HepG2 (cell line): ENCODE data around the gene ZNF23. TPM values are rescaled to one million over a fixed set of nuclear protein-coding genes. Genes with fewer than 3 reads are reported as not detected.

Source experiments
- ATAC-seq: fragments of 200-7000 bp; cut with Tn5 transposase; 3 replicates; pipeline ENCODE4 v1.9.1; 2020; ENCODE audit warnings: mild to moderate bottlenecking, moderate library complexity
- BruUV-seq: library from RNA; stranded (reverse); fragments of 400-500 nt; replicated peaks from 2 replicates; lab custom pipeline; 2021; lab: Mats Ljungman, UMichigan
- CTCF ChIA-PET: fragments of 300-600 bp; formaldehyde crosslinking; extraction: SDS; loops from one replicate; lab custom pipeline; 2021; ENCODE audit warnings: low total read pairs, inconsistent platforms, low intra/inter-chr PET ratio; lab: Yijun Ruan, JAX
- POLR2A ChIA-PET: fragments of 350-600 bp; sonication (Branson Sonifier 250); formaldehyde crosslinking; loops from one replicate; lab custom pipeline; 2020; ENCODE audit warnings: antibody characterized with exemption, inconsistent platforms; lab: Yijun Ruan, JAX
- DNase-seq: peaks from one replicate; pipeline ENCODE4 v3.0.0-alpha.2; 2015; ENCODE audit warnings: low spot score
- FAIRE-seq: peaks from 3 replicates; lab custom pipeline; 2011; peaks lifted over from hg19 to GRCh38; lab: Jason Lieb, UNC
- H2AFZ ChIP-seq: one replicate; pipeline ENCODE4 v1.6.1; 2011; ENCODE audit warnings: low read length, inconsistent platforms
- H3K27ac ChIP-seq: fragments of 300-600 bp; 3 replicates; pipeline ENCODE4 v1.8.0; 2011; ENCODE audit warnings: mixed run types, mild to moderate bottlenecking, mixed read lengths, low read length, inconsistent platforms; ENCODE audit not compliant: insufficient read depth; ENCODE audit errors: extremely low read length
- H3K27me3 ChIP-seq, 2 experiments: fragments of 200-600 bp in 1 of 2; 2 replicates in 1 of 2; 3 replicates in 1 of 2; pipeline versions ENCODE4 v1.6.0 to v1.8.0; 2011; ENCODE audit warnings: low read length in 2 of 2, mild to moderate bottlenecking in 2 of 2, moderate library complexity in 2 of 2, inconsistent platforms in 1 of 2; ENCODE audit not compliant: insufficient read depth in 2 of 2, control insufficient read depth in 1 of 2
- H3K36me3 ChIP-seq, 2 experiments: fragments of 200-600 bp in 1 of 2; replicated peaks in 1 of 2; 2 replicates in 1 of 2; 3 replicates in 1 of 2; pipeline versions ENCODE4 v1.5.1 to v1.8.0; 2011; ENCODE audit warnings: low read length in 2 of 2, inconsistent platforms in 1 of 2; ENCODE audit not compliant: insufficient read depth in 2 of 2, control insufficient read depth in 1 of 2
- H3K4me1 ChIP-seq: 2 replicates; pipeline ENCODE4 v1.5.1; 2012; ENCODE audit warnings: low read length, inconsistent platforms; ENCODE audit not compliant: insufficient read depth
- H3K4me2 ChIP-seq: 2 replicates; pipeline ENCODE4 v1.6.0; 2011; ENCODE audit warnings: low read depth, low read length, inconsistent platforms
- H3K4me3 ChIP-seq, 3 experiments: fragments of 200-600 bp in 1 of 3; sonication (generic), shearing (Covaris generic) in 1 of 3; replicated peaks in 1 of 3; 2 replicates each; pipeline ENCODE4 v1.5.1; 2011 to 2016; ENCODE audit warnings: low read length in 3 of 3, inconsistent platforms in 2 of 3, low read depth in 2 of 3, mild to moderate bottlenecking in 2 of 3, control low read depth in 1 of 3, mixed read lengths in 1 of 3; ENCODE audit not compliant: insufficient read depth in 1 of 3
- H3K79me2 ChIP-seq: one replicate; pipeline ENCODE4 v1.6.1; 2011; ENCODE audit warnings: low read length, inconsistent platforms; ENCODE audit not compliant: insufficient read depth
- H3K9ac ChIP-seq: 2 replicates; pipeline ENCODE4 v1.6.0; 2011; ENCODE audit warnings: mild to moderate bottlenecking, low read depth, low read length, inconsistent platforms; ENCODE audit not compliant: insufficient read depth
- H3K9me3 ChIP-seq: 2 replicates; pipeline ENCODE4 v1.5.1; 2012; ENCODE audit warnings: mild to moderate bottlenecking, low read length
- H4K20me1 ChIP-seq: 2 replicates; pipeline ENCODE4 v1.6.0; 2011; ENCODE audit warnings: inconsistent platforms, mild to moderate bottlenecking, low read length, moderate library complexity; ENCODE audit not compliant: insufficient read depth
- CENPT ChIP-seq: sonication (generic); formaldehyde crosslinking; IDR thresholded peaks from 2 replicates; pipeline ENCODE4 v1.8.0; 2022; ENCODE audit warnings: low read depth, mild to moderate bottlenecking, moderate library complexity, missing genetic modification reagents
- JUND ChIP-seq: sonication (generic); formaldehyde crosslinking; IDR thresholded peaks from 2 replicates; pipeline ENCODE4 v1.8.0; 2022; ENCODE audit warnings: mild to moderate bottlenecking, missing genetic modification reagents
- MAFF ChIP-seq: IDR thresholded peaks from 2 replicates; pipeline ENCODE4 v1.6.1; 2011; ENCODE audit warnings: low read depth, low read length, improper control_type of control experiment
- MAFK ChIP-seq, 2 experiments: IDR thresholded peaks in 1 of 2; conservative IDR thresholded peaks in 1 of 2; 2 replicates each; pipeline ENCODE4 v1.6.1; 2011; ENCODE audit warnings: improper control_type of control experiment in 2 of 2, low read length in 2 of 2
- MZF1 ChIP-seq: sonication (generic); formaldehyde crosslinking; IDR thresholded peaks from 2 replicates; pipeline ENCODE4 v1.8.1; 2023; ENCODE audit warnings: mild to moderate bottlenecking, missing genetic modification reagents, borderline replicate concordance
- PTBP1 ChIP-seq: fragments of 200-400 bp; formaldehyde crosslinking; IDR thresholded peaks from 2 replicates; pipeline ENCODE4 v1.6.1; 2018; ENCODE audit warnings: low read length, low read depth; ENCODE audit not compliant: poor library complexity, severe bottlenecking
- TEF ChIP-seq: sonication (generic); formaldehyde crosslinking; IDR thresholded peaks from 2 replicates; pipeline ENCODE4 v1.5.0; 2020; ENCODE audit warnings: missing genetic modification reagents
- ZNF816 ChIP-seq: sonication (generic); formaldehyde crosslinking; IDR thresholded peaks from 2 replicates; pipeline ENCODE4 v1.8.0; 2022; ENCODE audit warnings: missing genetic modification reagents, mild to moderate bottlenecking, borderline replicate concordance
- WGBS: methylation state at CpG from one replicate; pipeline ENCODE4 v1.1.6; 2017; ENCODE audit warnings: low lambda C conversion rate; 5-methylcytosine and 5-hydroxymethylcytosine counted together
- in situ Hi-C: cut with HindIII; loops from 2 replicates; pipeline ENCODE4 v1.10.0; 2017; ENCODE audit warnings: low pct_unique_long_range_greater_than_20kb; ENCODE audit not compliant: extremely low pct_ligation_motif_present
- intact Hi-C: fragments of 100-400 bp; cut with micrococcal nuclease; formaldehyde crosslinking; loops from one replicate; pipeline ENCODE4 v1.10.0; 2022; ENCODE audit not compliant: unreplicated experiment
- polyA plus RNA-seq, 8 experiments: library from polyadenylated mRNA; depleted of rRNA in 3 of 8; stranded (reverse) in 7 of 8; unstranded in 1 of 8; fragments of >200 nt; fragmentation: Illumina TruSeq in 4 of 8; extraction: Trizol in 4 of 8; gene quantifications; 2 replicates each; pipeline versions ENCODE4 v1.2.1 to v1.2.3, GENCODE V29; 2011 to 2016; ENCODE audit warnings: low read depth in 4 of 8, missing spikeins in 1 of 8, mixed read lengths in 1 of 8; ENCODE audit not compliant: insufficient read depth in 1 of 8
- total RNA-seq, 5 experiments: library from RNA; depleted of rRNA; stranded (reverse); fragments of >200 nt; fragmentation: Illumina TruSeq; extraction: Trizol; gene quantifications; 2 replicates each; pipeline ENCODE4 v1.2.3, GENCODE V29; 2016; ENCODE audit warnings: low read depth in 1 of 5

The ZNF23 gene
- total and polyA plus RNA-seq, 2 of the 13 experiments (the other 11 are each of a cell fraction or from before 2014, with no cell fraction given): 8.6 to 12.2 TPM

DNA sequence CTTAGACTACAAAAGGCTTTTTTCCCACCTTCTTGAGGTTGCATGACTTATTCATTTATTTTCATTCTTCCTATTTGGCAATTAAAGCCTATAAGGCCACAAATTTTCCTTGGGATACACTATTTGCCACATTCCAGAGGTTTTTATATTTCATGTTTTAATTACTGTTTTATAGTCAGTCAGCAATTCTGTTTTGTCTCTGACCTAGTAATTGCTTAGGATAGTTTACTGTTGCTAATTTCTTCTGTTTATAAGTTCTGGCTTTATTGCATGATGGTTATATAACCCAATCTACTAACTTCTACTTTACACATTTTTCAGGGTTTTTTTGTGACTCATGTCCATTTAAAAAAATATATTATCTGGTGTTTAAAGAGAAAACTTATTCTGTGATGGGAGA, 2.5 kb downstream of the ZNF23 start:
- Histone ChIP-seq H3K4me1 (peaks cover 25% of the 10 kb centered on the region), H3K4me2 (no peak overlapping the region), H3K9ac (no peak overlapping the region), H3K79me2 (peaks cover 21% of the 10 kb centered on the region), H2AFZ (no peak overlapping the region), H3K4me3 (no peak overlapping the region), H4K20me1 (no peaks in the 10 kb centered on the region), H3K9me3 (no peaks in the 10 kb centered on the region), H3K27me3 (no peaks in the 10 kb centered on the region; a peak in 1 of 5 replicates), H3K27ac (no peak overlapping the region), H3K36me3 (peaks cover 7 to 8% of the 10 kb centered on the region in 2 experiments; a peak in 3 of 5 replicates)
- FAIRE-seq (no peak), DNase-seq (no peak), ATAC-seq (no peak)
- CTCF ChIA-PET: no interaction called here
- POLR2A ChIA-PET: no interaction called here
- in situ Hi-C loops: no loop called here
- TF ChIP-seq JUND (CRISPR knock-in tag): no peak
- TF ChIP-seq TEF: no peak
- TF ChIP-seq PTBP1: no peak
- TF ChIP-seq MZF1 (CRISPR knock-in tag): no peak
- TF ChIP-seq MAFF: peak; percentile 17; the same call in 1 of the 2 replicates
- 0 out of 4 replicates have a peak, but pooled peaks of 1 of the 2 experiments have one; percentile 42 for TF ChIP-seq MAFK (conservative IDR thresholded peaks at IDR 0.05 in 1 of 2, IDR thresholded peaks at IDR 0.05 in 1 of 2; ENCODE audit: low read length in 2 of 2)
- no peak for TF ChIP-seq ZNF816
- no TSS peak for BruUV-seq
- intact Hi-C loops: no loop called here

GRCh38 chr16:71456801-71457200, 5.2 kb downstream of the ZNF23 start:
- Histone ChIP-seq H3K4me2 (no peak overlapping the region), H3K4me3 (no peak overlapping the region), H3K79me2 (peaks cover 20% of the 10 kb centered on the region), H2AFZ (no peak overlapping the region), H3K27me3 (no peaks in the 10 kb centered on the region; a peak in 1 of 5 replicates), H3K4me1 (peaks cover 20% of the 10 kb centered on the region), H3K9me3 (no peaks in the 10 kb centered on the region), H3K27ac (no peak overlapping the region), H3K36me3 (peaks cover 10 to 30% of the 10 kb centered on the region in 2 experiments), H4K20me1 (no peaks in the 10 kb centered on the region), H3K9ac (no peak overlapping the region)
- FAIRE-seq (no peak), ATAC-seq (no peak), DNase-seq (no peak)
- TF ChIP-seq CENPT (CRISPR knock-in tag): no peak
- intact Hi-C loops (no loop called here), in situ Hi-C loops (no loop called here)
- CTCF ChIA-PET: no interaction called here
- BruUV-seq: no TSS peak
- POLR2A ChIA-PET: interaction anchor here (2.1 kb wide), 1 partner anchor 27 kb away, joined by 5 read pairs; no protein-coding TSS in a partner anchor
- WGBS: 97% methylated on average over 4 of the region's 4 CpGs
